M059J (cell line): ENCODE results near the gene SOCS1. TPM values are rescaled to one million over a fixed set of nuclear protein-coding genes. Genes with fewer than 3 reads are reported as not detected.

ENCODE experiments used
- DNase-seq: peaks from one replicate; pipeline ENCODE4 v3.0.0-alpha.2; 2012; ENCODE audit warnings: low read depth
- total RNA-seq: library from RNA; depleted of rRNA; stranded (reverse); fragments of >200 nt; shearing (Covaris generic); gene quantifications from 2 replicates; pipeline ENCODE4 v1.2.3, GENCODE V29; 2014; rRNA removed

SOCS1 gene
- total RNA-seq, 1 experiment from 2014 or later: 6.6 TPM

GRCh38 chr16:11204513-11205047 lies 51.4 kb downstream of the SOCS1 start:
- no peak for DNase-seq

Other genes with a start within 250 kb of the SOCS1 start
- gene TNP2, start 13.1 kb upstream of the SOCS1 start, total RNA-seq: not detected in 2 replicates
- gene PRM3, start 17.4 kb upstream of the SOCS1 start, total RNA-seq: not detected in 2 replicates
- not detected in 2 replicates for gene PRM2, start 20.3 kb upstream of the SOCS1 start, total RNA-seq
- not detected in 2 replicates for gene PRM1, start 25.1 kb upstream of the SOCS1 start, total RNA-seq
- 42.6 and 46.9 TPM in 2 replicates for gene RMI2, start 89.3 kb upstream of the SOCS1 start, total RNA-seq